ENCODE data around the gene LUZP2.

Gene LUZP2

GRCh38 chr11:24794064-24794463 lies 297.2 kb downstream of the LUZP2 start:
- no peak for TF ChIP-seq CTCF (conservative IDR thresholded peaks at IDR 0.05; ENCODE audit: low read depth, low read length)
- no peak overlapping the region for H3K4me3 ChIP-seq (ENCODE audit: low read depth, low read length)
- DNase-seq (ENCODE audit: low read depth), result peak; percentile 32

- DNase-seq (ENCODE audit: low read depth), result no peak
- H3K4me3 ChIP-seq (ENCODE audit: low read depth, low read length), result no peak overlapping the region
- TF ChIP-seq CTCF (conservative IDR thresholded peaks at IDR 0.05; ENCODE audit: low read depth, low read length), result no peak
Observed at GRCh38 chr11:24805671-24806070, 308.8 kb downstream of the LUZP2 start.

- no peak overlapping the region for H3K4me3 ChIP-seq (ENCODE audit: low read depth, low read length)
- DNase-seq (ENCODE audit: low read depth), result no peak
- TF ChIP-seq CTCF (conservative IDR thresholded peaks at IDR 0.05; ENCODE audit: low read depth, low read length), result no peak
Observed at GRCh38 chr11:24808173-24808572, 311.3 kb downstream of the LUZP2 start.

- DNase-seq (ENCODE audit: low read depth), result peak; percentile 6
- TF ChIP-seq CTCF (conservative IDR thresholded peaks at IDR 0.05; ENCODE audit: low read depth, low read length), result no peak
- H3K4me3 ChIP-seq (ENCODE audit: low read depth, low read length), result no peak overlapping the region
Observed at GRCh38 chr11:24819006-24819405, 322.2 kb downstream of the LUZP2 start.

GRCh38 chr11:24819863-24820434 lies 323.1 kb downstream of the LUZP2 start:
- DNase-seq (ENCODE audit: low read depth), result no peak
- TF ChIP-seq CTCF (conservative IDR thresholded peaks at IDR 0.05; ENCODE audit: low read depth, low read length), result no peak
- no peak overlapping the region for H3K4me3 ChIP-seq (ENCODE audit: low read depth, low read length)

GRCh38 chr11:24820541-24820940 lies 323.7 kb downstream of the LUZP2 start:
- TF ChIP-seq CTCF (conservative IDR thresholded peaks at IDR 0.05; ENCODE audit: low read depth, low read length), result no peak
- no peak overlapping the region for H3K4me3 ChIP-seq (ENCODE audit: low read depth, low read length)
- no peak for DNase-seq (ENCODE audit: low read depth)

- H3K4me3 ChIP-seq (ENCODE audit: low read depth, low read length), result no peak overlapping the region
- TF ChIP-seq CTCF (conservative IDR thresholded peaks at IDR 0.05; ENCODE audit: low read depth, low read length), result no peak
- no peak for DNase-seq (ENCODE audit: low read depth)
Observed at GRCh38 chr11:24828938-24829605, 332.2 kb downstream of the LUZP2 start.
